ENCODE results near the gene PARVA.

PARVA gene

GRCh38 chr11:12448131-12448939, 71.0 kb downstream of the PARVA start:
- no peak for DNase-seq
- no peaks in the 10 kb centered on the region for H3K27me3 ChIP-seq (replicated peaks)
- in situ Hi-C loops (cut with HindIII; ENCODE audit: low pct_ligation_motif_present, low sequenced_read_pairs), result no loop called here
- no peak overlapping the region for H3K27ac ChIP-seq
- no peak overlapping the region for H3K4me3 ChIP-seq (ENCODE audit: low read depth, low read length)
- TF ChIP-seq, protein P1, sequence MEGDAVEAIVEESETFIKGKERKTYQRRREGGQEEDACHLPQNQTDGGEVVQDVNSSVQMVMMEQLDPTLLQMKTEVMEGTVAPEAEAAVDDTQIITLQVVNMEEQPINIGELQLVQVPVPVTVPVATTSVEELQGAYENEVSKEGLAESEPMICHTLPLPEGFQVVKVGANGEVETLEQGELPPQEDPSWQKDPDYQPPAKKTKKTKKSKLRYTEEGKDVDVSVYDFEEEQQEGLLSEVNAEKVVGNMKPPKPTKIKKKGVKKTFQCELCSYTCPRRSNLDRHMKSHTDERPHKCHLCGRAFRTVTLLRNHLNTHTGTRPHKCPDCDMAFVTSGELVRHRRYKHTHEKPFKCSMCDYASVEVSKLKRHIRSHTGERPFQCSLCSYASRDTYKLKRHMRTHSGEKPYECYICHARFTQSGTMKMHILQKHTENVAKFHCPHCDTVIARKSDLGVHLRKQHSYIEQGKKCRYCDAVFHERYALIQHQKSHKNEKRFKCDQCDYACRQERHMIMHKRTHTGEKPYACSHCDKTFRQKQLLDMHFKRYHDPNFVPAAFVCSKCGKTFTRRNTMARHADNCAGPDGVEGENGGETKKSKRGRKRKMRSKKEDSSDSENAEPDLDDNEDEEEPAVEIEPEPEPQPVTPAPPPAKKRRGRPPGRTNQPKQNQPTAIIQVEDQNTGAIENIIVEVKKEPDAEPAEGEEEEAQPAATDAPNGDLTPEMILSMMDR (IDR thresholded peaks at IDR 0.05; ENCODE audit: low read depth, low read length, missing control alignments), result no peak
- H3K36me3 ChIP-seq (replicated peaks), result no peaks in the 10 kb centered on the region

GRCh38 chr11:12449961-12450715, 72.8 kb downstream of the PARVA start:
- H3K4me3 ChIP-seq (ENCODE audit: low read depth, low read length), result no peak overlapping the region
- DNase-seq, result no peak
- H3K27ac ChIP-seq, result no peak overlapping the region
- in situ Hi-C loops (cut with HindIII; ENCODE audit: low pct_ligation_motif_present, low sequenced_read_pairs), result no loop called here
- no peaks in the 10 kb centered on the region for H3K27me3 ChIP-seq (replicated peaks)
- TF ChIP-seq, protein P1 (IDR thresholded peaks at IDR 0.05; ENCODE audit: low read depth, low read length, missing control alignments), result no peak
- no peaks in the 10 kb centered on the region for H3K36me3 ChIP-seq (replicated peaks)

GRCh38 chr11:12451179-12451814, 73.9 kb downstream of the PARVA start:
- no peak overlapping the region for H3K27ac ChIP-seq
- TF ChIP-seq, protein P1 (IDR thresholded peaks at IDR 0.05; ENCODE audit: low read depth, low read length, missing control alignments), result no peak
- no peaks in the 10 kb centered on the region for H3K36me3 ChIP-seq (replicated peaks)
- no peak overlapping the region for H3K4me3 ChIP-seq (ENCODE audit: low read depth, low read length)
- H3K27me3 ChIP-seq (replicated peaks), result no peaks in the 10 kb centered on the region
- in situ Hi-C loops (cut with HindIII; ENCODE audit: low pct_ligation_motif_present, low sequenced_read_pairs), result no loop called here
- no peak for DNase-seq

DNA sequence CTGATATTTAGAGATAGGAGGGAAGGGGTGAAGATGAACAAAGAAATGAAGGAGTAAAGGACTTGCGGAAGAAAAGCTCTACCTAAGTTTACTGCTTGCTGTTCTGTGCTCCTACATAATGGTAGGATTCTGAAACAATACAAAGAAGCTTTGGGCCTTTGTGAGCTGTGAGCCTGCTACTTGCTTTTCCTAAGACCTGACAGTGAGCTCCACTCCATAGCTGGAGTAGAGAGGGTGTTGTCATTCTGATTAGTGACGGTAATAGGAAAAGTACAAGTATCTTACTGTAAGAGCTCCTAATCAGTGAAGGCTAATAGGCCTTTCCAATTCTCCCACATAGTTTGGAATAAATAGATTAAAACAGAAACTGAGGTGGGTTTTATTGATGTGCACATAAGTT, 75.9 kb downstream of the PARVA start:
- no peaks in the 10 kb centered on the region for H3K27me3 ChIP-seq (replicated peaks)
- no peak overlapping the region for H3K27ac ChIP-seq
- no peak overlapping the region for H3K4me3 ChIP-seq (ENCODE audit: low read depth, low read length)
- no peak for DNase-seq
- in situ Hi-C loops (cut with HindIII; ENCODE audit: low pct_ligation_motif_present, low sequenced_read_pairs), result no loop called here
- TF ChIP-seq, protein P1 (IDR thresholded peaks at IDR 0.05; ENCODE audit: low read depth, low read length, missing control alignments), result no peak
- no peaks in the 10 kb centered on the region for H3K36me3 ChIP-seq (replicated peaks)

DNA sequence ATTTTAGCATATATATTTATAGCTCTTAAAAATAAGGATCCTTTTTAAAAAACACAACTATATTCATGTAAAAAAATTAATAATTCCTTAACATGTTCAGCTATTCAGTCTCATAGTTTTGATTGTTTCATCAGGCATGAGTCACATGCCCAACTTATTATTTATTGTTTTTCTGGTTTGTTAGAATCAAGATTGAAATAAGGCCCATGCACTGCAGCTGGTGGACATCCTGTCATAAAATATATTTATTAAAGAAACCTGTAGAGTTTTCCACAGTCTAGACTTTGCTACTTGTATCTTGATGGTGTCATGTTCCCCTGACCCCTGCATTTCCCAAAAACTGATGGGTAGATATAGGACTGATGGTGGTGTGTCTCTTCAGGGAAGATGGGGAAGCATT, 77.4 kb downstream of the PARVA start:
- Histone ChIP-seq H3K27me3 (replicated peaks) (no peaks in the 10 kb centered on the region), H3K4me3 (ENCODE audit: low read depth, low read length) (no peak overlapping the region), H3K36me3 (replicated peaks) (no peaks in the 10 kb centered on the region), H3K27ac (no peak overlapping the region)
- in situ Hi-C loops (cut with HindIII; ENCODE audit: low pct_ligation_motif_present, low sequenced_read_pairs), result no loop called here
- no peak for DNase-seq
- TF ChIP-seq, protein P1 (IDR thresholded peaks at IDR 0.05; ENCODE audit: low read depth, low read length, missing control alignments), result no peak

All from brain microvascular endothelial cell (primary cell).